NCI-H1092 treated with DMSO at 0.1 percent for 48 hours (cell line): ENCODE results near the gene COL16A1.

Experiments
- DNase-seq: peaks from one replicate; lab custom pipeline; 2025; lab: John Stamatoyannopoulos, UW

The COL16A1 gene

GRCh38 chr1:31665234-31665878 lies 38.5 kb downstream of the COL16A1 start:
- DNase-seq: no peak

DNA sequence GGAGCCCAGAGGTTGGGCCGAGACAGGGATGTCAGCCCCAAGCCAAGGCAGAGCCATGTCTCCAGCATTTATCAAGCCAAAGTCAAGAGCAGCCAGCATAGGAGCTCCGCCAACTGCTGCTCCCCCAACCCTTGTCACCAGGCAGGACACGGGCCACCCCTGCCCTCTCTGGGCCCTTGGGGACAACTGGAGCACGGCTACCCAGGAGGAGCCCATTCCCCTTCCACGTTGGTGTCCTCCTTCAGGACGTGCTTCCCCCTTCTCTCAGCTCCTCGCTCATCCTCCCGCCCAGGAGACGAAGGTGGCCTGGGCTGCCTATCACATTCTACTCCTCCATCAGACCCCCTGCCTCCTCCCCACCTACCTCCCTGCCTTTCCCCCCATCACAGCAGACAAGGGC lies 39.3 kb downstream of the COL16A1 start:
- DNase-seq: no peak

DNA sequence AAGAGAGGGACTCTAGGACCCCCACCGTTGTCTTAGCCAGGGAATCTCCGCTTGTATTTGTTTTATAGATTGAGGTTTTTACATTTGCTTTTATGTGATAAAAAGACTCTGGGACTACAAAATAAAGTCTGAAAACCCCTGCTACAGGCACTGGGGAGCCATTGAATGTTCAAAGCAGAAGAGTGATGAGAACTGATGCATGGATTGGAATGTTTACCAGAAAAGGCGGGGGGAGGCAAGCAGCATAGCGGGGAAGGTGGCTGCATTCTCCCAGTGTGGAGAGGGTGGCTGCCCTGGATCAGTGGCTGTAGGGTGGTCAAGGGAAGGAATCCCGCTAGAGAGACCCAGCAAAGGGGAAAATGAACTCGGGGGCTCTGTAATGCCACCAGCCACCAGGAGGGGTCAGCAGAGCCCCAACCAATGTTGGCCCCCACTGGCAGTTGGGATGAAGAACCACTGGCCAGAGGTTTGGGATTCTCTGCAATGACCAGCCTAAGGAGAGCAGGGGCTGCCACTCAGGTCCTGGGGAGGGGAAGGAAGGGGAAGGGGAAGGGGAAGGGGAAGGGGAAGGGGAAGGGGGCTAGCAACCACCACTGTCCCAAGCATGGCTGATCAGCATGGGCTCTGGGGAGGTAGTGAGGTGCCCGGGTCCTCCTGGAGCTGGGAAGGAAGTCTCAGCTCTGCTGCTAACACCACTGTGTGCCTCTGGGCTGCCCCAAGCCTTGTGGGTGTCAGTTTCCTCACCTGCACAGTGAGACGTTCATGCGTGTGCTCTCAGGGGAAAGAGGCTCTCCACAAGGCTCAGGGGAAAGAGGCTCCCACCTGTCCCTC lies 40.0 kb downstream of the COL16A1 start:
- DNase-seq: peak; percentile 12

DNA sequence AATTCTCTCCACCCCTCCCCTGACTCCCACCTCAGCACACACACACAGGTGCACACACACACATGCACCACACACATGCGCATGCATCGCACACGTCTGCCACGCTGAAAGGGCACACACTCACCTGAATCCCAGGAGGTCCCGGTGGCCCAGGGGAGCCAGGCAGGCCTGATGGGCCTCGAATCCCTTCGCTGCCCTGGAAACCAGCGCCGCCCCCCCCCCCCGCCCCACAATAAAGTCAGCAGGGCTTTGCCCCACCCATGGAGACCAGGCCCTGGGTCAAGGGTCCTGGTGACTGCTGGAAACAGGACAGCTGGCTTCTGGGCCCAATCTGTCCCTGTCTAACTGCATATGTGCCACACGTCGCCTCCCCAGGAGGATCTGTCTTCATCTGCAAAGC lies 41.4 kb downstream of the COL16A1 start:
- no peak for DNase-seq

DNA sequence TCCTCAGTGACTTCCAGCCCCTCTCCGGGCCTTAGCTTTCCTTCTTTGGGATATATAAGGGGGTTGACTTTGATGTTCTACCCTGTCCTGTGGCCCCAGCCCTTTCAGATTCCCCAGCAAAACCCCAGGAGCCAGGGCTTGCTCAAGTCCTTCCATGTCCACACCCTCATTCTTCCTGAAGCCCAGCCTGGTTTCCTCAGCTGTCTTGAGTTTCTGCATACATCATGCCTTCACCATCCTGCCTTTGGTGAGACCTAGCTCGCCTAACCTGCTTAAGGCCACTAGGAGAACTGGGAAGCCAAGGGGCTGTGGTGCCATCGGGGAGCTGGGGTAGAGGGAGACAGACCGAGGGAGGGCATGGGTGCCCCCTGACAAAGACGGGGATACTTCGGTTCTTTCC lies 42.0 kb downstream of the COL16A1 start:
- DNase-seq: no peak

GRCh38 chr1:31660871-31661455 lies 42.9 kb downstream of the COL16A1 start:
- DNase-seq: no peak

- DNase-seq: no peak
Measured at GRCh38 chr1:31659889-31660288, 43.9 kb downstream of the COL16A1 start.

- no peak for DNase-seq
Measured at GRCh38 chr1:31658721-31659120, 45.1 kb downstream of the COL16A1 start.

DNA sequence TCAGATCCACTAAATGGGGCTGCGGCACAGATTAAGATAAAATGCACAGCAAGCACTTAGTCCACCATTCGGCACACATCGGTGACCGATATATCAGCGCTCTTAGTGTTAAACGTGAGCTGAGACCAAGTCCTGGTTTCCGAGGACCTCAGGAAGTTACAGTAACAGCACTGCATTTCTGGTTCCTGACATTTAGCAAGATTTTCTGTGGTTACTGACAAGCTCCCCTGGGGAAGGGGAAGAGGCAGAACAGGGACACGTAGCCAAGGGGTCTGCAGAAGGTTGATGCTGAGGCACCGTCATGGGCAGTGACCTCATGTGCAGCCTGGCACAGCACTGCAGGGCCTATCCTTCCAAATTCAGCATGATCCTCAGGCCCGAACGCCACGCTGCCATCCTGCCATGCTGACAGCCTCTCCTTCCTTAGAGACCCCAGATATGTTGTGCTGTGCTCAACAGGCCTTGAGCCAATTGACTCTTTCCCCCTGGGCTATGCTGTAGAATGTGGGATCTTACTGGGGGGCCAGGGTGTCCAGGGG lies 45.8 kb downstream of the COL16A1 start:
- no peak for DNase-seq

DNA sequence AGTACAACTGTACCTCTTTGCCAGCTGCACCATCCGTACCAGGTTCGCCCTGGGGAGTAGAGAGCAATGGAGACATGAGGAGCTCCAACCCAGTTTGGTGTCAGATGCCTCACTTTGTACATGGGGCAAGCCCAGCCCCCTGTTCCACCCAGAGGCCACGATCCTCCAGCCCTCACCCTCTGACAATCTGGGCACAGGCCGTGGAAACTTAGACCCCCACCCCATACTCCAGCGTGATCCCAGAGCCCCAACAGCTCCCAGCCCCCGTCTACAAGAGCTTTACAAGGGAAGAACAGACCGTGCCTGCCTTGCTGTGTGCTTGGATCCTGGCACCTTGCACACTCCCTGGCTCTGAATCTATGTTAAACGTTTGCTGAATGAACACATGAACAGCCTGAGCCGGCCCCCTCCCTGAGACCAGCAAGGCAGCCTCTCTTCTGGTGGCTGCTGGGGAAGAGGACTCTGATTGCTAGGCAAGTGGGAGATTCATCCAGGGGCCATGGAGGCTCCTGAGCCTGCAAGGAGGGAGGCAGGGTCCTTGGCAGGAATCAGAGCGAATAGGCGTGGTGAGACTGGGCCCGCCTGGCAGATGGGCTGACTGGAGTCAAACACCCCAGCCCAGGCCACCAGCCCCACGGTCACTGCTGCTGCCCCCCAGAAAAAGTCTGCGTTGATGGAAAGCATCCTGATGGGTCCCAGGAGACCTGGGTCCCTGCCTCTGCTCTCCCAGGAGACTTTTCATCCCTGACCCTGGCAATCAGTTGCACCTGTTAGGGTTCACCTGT lies 46.6 kb downstream of the COL16A1 start:
- no peak for DNase-seq

- no peak for DNase-seq
Measured at GRCh38 chr1:31655756-31656155, 48.1 kb downstream of the COL16A1 start.

DNA sequence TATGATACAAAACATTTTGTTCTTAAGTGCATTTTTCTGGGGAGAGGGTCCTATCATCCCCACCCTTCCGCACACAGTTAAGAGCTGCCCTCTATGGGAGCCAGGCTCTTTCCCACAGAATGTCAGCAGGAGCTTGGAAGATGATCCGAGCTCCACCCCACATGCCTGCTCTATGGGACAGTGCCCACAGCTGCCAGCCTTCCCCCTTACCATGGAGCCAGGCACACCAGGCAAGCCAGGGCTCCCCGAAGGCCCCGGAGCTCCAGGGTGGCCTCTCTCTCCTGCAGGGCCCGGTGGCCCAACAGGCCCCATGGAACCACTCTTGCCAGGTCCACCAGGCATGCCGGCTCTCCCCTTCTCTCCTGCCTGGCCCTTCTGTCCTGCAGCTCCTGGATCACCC lies 48.7 kb downstream of the COL16A1 start:
- DNase-seq: no peak

GRCh38 chr1:31654474-31654776 lies 49.4 kb downstream of the COL16A1 start:
- DNase-seq: no peak

GRCh38 chr1:31653717-31654473 lies 49.9 kb downstream of the COL16A1 start:
- no peak for DNase-seq

GRCh38 chr1:31652891-31653499 lies 50.8 kb downstream of the COL16A1 start:
- DNase-seq: no peak

GRCh38 chr1:31651766-31652165 lies 52.1 kb downstream of the COL16A1 start:
- DNase-seq: no peak

GRCh38 chr1:31651089-31651420 lies 52.8 kb downstream of the COL16A1 start:
- DNase-seq: no peak

- no peak for DNase-seq
Measured at GRCh38 chr1:31650161-31651088, 53.4 kb downstream of the COL16A1 start.

GRCh38 chr1:31648641-31649357 lies 55.0 kb downstream of the COL16A1 start:
- no peak for DNase-seq

- no peak for DNase-seq
Measured at GRCh38 chr1:31648190-31648589, 55.6 kb downstream of the COL16A1 start.
